Measurements from ENCODE around the gene PRTFDC1. TPM values are rescaled to one million over a fixed set of nuclear protein-coding genes. Genes with fewer than 3 reads are reported as not detected.

Gene PRTFDC1
- total and polyA plus RNA-seq, 2 of the 8 experiments (the other 6 are each of a cell fraction or from before 2014, with no cell fraction given), result 5.9 to 6.6 TPM

DNA sequence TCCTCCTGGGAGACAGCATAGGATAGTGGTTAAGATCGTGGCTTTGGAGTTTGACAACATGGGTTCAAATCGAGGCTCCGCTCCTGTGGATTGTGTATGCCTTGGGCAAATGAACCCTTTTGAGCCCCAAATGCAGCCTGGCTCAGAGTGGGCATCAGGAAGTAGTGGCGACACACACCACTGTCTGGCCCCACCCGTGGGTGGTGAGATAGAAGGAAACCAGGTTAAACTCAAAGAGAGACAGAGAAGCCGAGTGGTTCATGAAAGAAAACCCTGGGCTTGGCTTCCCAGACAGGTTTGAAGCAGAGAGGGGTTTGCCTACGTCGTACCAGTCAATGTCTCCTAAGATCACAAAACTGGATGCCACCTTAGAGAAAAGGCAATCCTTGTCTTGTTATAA lies 57.7 kb downstream of the PRTFDC1 start (continued):
- TF ChIP-seq ATF2 (IDR thresholded peaks at IDR 0.05; ENCODE audit: low read length) (no peak), GABPA (IDR thresholded peaks at IDR 0.05; ENCODE audit: borderline replicate concordance, insufficient read depth, low read length) (no peak), CEBPB (IDR thresholded peaks at IDR 0.05; ENCODE audit: low read depth, low read length) (no peak), CTCF (IDR thresholded peaks at IDR 0.05; ENCODE audit: control extremely low read depth in 1 of 3, insufficient read depth in 1 of 3, low read depth in 1 of 3, low read length in 3 of 3) (no peak), RAD21 (IDR thresholded peaks at IDR 0.05 in 1 of 2, conservative IDR thresholded peaks at IDR 0.05 in 1 of 2; ENCODE audit: low read depth in 2 of 2, low read length in 2 of 2) (no peak), KDM5A (IDR thresholded peaks at IDR 0.05; ENCODE audit: low read length) (no peak)

Measured in H1 (cell line).